Endothelial cell (in vitro differentiated cells): Measurements from ENCODE around the gene SLC5A5. TPM values are rescaled to one million over a fixed set of nuclear protein-coding genes. Genes with fewer than 3 reads are reported as not detected.

Source experiments
- DNase-seq: peaks from one replicate; pipeline ENCODE4 v3.0.0; 2021; ENCODE audit warnings: low spot score
- H3K27ac Mint-ChIP-seq: one replicate; pipeline ENCODE4 v1.8.0; 2021; ENCODE audit warnings: mixed read lengths, inconsistent platforms; ENCODE audit not compliant: unreplicated experiment
- H3K27me3 Mint-ChIP-seq: one replicate; pipeline ENCODE4 v1.8.0; 2021; ENCODE audit warnings: mild to moderate bottlenecking, moderate library complexity, mixed read lengths, inconsistent platforms; ENCODE audit not compliant: unreplicated experiment
- H3K36me3 Mint-ChIP-seq: one replicate; pipeline ENCODE4 v1.8.0; 2021; ENCODE audit warnings: mild to moderate bottlenecking, low read depth, mixed read lengths, inconsistent platforms; ENCODE audit not compliant: unreplicated experiment
- H3K4me1 Mint-ChIP-seq: one replicate; pipeline ENCODE4 v1.8.0; 2021; ENCODE audit warnings: mild to moderate bottlenecking, mixed read lengths, inconsistent platforms; ENCODE audit not compliant: unreplicated experiment
- H3K4me3 Mint-ChIP-seq: one replicate; pipeline ENCODE4 v1.8.0; 2021; ENCODE audit warnings: mild to moderate bottlenecking, mixed read lengths, inconsistent platforms; ENCODE audit not compliant: unreplicated experiment
- H3K9me3 Mint-ChIP-seq: one replicate; pipeline ENCODE4 v1.8.0; 2021; ENCODE audit warnings: mixed read lengths, inconsistent platforms; ENCODE audit not compliant: unreplicated experiment
- total RNA-seq: library from RNA; stranded (reverse); fragmentation: NEBNext Ultra II Directional; extraction: Animal tissue kit (Norgen Biotek cat#: 25700); gene quantifications from one replicate; pipeline ENCODE4 v1.2.1, GENCODE V29; 2021; ENCODE audit not compliant: unreplicated experiment
- TF ChIP-seq, protein P1 (sequence below): fragments of 200-600 bp; sonication (generic); IDR thresholded peaks from one replicate; pipeline ENCODE4 v1.5.0; 2021; ENCODE audit warnings: antibody characterized with exemption; ENCODE audit not compliant: unreplicated experiment

Gene SLC5A5
- total RNA-seq, 1 donor from 2014 or later = not detected

DNA sequence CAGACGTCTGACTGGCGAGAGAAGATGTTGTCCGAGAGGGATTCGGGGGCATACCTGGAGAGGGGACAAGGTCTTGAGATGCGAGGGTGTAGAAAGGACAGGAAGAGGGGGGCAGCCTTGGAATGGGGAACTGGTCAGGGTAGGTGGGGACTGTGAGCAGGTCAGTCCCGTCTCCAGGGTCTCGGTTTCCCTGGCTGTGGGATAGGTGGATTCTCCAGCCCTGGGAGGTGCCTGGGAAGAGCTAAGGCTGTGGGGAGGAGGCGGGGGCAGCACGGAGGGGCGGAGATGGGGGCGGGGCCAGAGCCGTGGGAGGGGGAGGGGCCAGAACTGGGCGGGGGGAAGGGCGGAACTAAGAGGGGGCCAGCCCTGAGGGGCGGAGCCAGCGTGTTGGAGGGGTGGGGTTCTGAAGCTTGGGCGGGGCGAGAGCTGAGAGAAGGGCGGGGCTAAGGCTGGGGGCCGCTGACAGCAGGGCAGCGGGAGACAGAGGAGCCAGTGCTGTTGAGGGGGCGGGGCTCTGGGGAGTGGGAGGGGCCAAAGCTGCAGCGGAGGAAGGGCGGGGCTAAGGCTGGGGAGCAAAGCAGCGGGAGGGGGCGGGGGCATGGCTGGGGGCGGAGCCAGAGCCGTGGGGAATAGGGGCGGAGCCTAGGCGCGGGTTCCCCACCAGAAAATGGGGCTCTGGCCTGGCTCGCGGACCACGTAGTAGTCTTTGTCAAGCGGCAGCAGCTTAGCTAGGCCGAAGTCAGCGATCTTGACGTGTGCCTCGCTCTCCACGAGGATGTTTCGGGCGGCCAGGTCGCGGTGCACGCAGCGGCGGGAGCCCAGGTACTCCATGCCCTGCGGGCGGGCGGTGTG lies 41.0 kb upstream of the SLC5A5 start:
- Mint-ChIP-seq H3K4me3 (peak overlapping the region; percentile 35), H3K36me3 (peaks cover 7% of the 10 kb centered on the region), H3K9me3 (no peaks in the 10 kb centered on the region), H3K4me1 (peaks cover 4% of the 10 kb centered on the region), H3K27me3 (peaks cover 3% of the 10 kb centered on the region), H3K27ac (no peak overlapping the region)
- peak; percentile 88 for DNase-seq
- TF ChIP-seq, protein P1, sequence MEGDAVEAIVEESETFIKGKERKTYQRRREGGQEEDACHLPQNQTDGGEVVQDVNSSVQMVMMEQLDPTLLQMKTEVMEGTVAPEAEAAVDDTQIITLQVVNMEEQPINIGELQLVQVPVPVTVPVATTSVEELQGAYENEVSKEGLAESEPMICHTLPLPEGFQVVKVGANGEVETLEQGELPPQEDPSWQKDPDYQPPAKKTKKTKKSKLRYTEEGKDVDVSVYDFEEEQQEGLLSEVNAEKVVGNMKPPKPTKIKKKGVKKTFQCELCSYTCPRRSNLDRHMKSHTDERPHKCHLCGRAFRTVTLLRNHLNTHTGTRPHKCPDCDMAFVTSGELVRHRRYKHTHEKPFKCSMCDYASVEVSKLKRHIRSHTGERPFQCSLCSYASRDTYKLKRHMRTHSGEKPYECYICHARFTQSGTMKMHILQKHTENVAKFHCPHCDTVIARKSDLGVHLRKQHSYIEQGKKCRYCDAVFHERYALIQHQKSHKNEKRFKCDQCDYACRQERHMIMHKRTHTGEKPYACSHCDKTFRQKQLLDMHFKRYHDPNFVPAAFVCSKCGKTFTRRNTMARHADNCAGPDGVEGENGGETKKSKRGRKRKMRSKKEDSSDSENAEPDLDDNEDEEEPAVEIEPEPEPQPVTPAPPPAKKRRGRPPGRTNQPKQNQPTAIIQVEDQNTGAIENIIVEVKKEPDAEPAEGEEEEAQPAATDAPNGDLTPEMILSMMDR = no peak

DNA sequence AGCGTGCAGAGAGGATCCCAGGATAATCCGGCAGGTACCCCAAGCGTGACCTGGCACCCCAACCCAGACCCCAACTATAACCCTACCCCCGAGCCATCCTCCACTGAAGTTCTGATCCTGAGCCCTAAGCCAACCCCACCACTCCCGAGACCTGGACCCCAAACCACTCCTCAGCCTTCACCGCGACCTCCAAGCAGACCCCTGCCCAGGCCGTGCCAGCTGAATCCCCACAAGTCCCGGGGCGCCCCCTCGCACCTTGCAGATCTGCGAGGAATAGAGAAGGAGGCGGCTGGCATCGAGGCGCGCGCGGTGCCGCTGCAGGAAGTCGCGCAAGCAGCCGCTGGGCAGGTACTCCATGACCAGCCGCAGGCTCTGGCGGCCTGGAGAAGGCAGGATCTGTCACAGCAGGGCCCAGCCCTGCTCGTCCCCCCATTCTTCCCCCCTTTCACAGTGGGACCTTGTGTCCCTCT lies 40.3 kb upstream of the SLC5A5 start:
- Mint-ChIP-seq H3K4me1 (peaks cover 5% of the 10 kb centered on the region), H3K27me3 (peaks cover 6% of the 10 kb centered on the region)
- no peak for DNase-seq

DNA sequence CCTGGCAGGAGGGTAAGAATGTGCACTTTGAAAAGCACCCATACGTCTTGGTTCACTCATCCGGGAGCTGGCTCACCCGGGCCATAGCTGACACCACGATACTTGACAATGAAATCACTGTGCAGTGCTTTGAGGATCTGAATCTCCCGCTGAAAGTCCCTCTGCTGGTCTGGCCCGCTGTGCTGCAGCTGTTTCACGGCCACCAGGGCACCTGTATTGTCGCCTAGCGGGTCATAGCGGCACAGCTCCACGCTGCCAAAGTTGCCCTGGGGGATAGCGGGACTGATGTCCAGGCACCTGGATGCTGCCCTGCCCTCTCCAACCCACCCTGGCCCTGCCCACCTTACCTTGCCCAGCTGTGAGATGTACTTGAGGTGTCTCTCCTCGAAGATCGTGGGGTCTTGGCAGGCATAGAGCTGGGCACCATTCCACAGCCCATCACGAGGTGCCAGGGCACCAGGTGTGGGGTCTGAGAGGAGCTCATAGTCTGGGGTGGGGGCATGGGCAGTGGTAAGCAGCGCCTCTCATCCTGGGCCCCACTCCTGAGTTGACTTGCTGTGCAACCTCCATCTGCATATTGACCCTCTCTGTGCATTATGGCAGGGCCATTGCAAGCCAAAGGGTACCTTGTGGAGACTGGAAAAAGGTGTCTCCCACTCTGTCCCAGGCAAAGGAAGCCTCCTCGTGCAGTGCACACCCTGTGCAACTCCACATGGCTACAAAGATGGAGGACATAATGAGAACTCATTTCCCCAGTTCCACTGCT lies 39.1 kb upstream of the SLC5A5 start:
- TF ChIP-seq, protein P1 = no peak
- H3K27me3 Mint-ChIP-seq = peaks cover 6% of the 10 kb centered on the region
- no peak for DNase-seq
- no peak overlapping the region for H3K4me3 Mint-ChIP-seq
- H3K27ac Mint-ChIP-seq = no peak overlapping the region
- H3K4me1 Mint-ChIP-seq = peaks cover 7% of the 10 kb centered on the region
- H3K36me3 Mint-ChIP-seq = peaks cover 11% of the 10 kb centered on the region
- H3K9me3 Mint-ChIP-seq = no peaks in the 10 kb centered on the region

More for the DNA sequence above, 40.3 kb upstream of the SLC5A5 start:
- H3K36me3 Mint-ChIP-seq = peaks cover 8% of the 10 kb centered on the region
- no peaks in the 10 kb centered on the region for H3K9me3 Mint-ChIP-seq
- H3K27ac Mint-ChIP-seq = peak overlapping the region; percentile 57
- TF ChIP-seq, protein P1 = no peak
- H3K4me3 Mint-ChIP-seq = no peak overlapping the region

DNA sequence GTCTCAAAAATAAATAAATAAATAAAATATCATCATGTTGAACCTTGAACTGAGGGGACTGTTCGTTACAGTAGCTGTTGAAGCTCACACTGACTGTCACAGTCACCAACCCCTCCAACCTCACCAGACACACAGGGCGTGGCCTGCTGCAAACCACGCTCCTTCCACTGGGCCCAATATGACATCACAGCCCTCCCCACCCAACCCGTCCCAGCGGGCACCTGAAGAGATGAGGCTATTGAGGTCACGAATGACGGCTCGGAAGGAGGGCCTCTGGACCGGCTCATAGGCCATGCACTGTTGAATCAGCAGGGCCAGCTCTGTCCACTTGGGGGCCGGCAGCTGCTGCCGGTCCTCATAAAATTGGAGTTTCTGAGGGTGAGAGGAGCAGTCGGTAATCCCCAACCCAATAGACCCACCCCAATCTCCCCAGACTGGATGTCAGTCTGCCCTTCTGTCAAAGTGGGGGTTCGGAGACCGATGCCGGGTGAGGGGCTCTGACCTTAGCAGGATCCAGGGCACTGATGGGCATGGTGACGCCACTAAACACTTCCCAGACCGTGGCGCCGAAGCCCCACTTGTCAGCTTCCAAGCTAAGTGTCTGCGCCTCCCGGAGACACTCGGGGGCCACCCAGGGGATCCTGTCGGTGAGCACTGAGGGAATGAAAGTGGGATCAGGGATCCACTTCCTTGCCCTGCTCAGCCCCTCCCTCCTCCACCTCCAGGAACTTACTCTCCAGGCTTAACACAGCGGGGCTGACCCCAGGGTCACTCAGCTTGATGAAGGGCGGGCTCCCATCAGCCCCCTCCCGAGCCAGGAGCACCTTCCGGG lies 37.2 kb upstream of the SLC5A5 start:
- TF ChIP-seq, protein P1 = no peak
- H3K27ac Mint-ChIP-seq = no peak overlapping the region
- peaks cover 8% of the 10 kb centered on the region for H3K27me3 Mint-ChIP-seq
- peaks cover 5% of the 10 kb centered on the region for H3K4me1 Mint-ChIP-seq
- no peak for DNase-seq
- H3K4me3 Mint-ChIP-seq = no peak overlapping the region
- peaks cover 17% of the 10 kb centered on the region for H3K36me3 Mint-ChIP-seq
- H3K9me3 Mint-ChIP-seq = no peaks in the 10 kb centered on the region
